Glutamatergic neuron (in vitro differentiated cells): ENCODE data around the gene SNAPC3. TPM values are rescaled to one million over a fixed set of nuclear protein-coding genes. Genes with fewer than 3 reads are reported as not detected.

Experiments
- DNase-seq: peaks from one replicate; pipeline ENCODE4 v3.0.0; 2022
- H3K27ac Mint-ChIP-seq: one replicate; pipeline ENCODE4 v1.8.0; 2020; ENCODE audit warnings: mild to moderate bottlenecking, mixed read lengths, inconsistent platforms; ENCODE audit not compliant: unreplicated experiment
- H3K27me3 Mint-ChIP-seq: one replicate; pipeline ENCODE4 v1.8.0; 2020; ENCODE audit warnings: mild to moderate bottlenecking, moderate library complexity, mixed read lengths, inconsistent platforms; ENCODE audit not compliant: unreplicated experiment
- H3K36me3 Mint-ChIP-seq: one replicate; pipeline ENCODE4 v1.8.0; 2020; ENCODE audit warnings: mild to moderate bottlenecking, mixed read lengths, inconsistent platforms; ENCODE audit not compliant: unreplicated experiment
- H3K4me1 Mint-ChIP-seq: one replicate; pipeline ENCODE4 v1.8.0; 2020; ENCODE audit warnings: mild to moderate bottlenecking, low read depth, mixed read lengths, inconsistent platforms; ENCODE audit not compliant: unreplicated experiment
- H3K4me3 Mint-ChIP-seq: one replicate; pipeline ENCODE4 v1.8.0; 2020; ENCODE audit warnings: mild to moderate bottlenecking, mixed read lengths, inconsistent platforms; ENCODE audit not compliant: unreplicated experiment
- H3K9me3 Mint-ChIP-seq: one replicate; pipeline ENCODE4 v1.8.0; 2020; ENCODE audit warnings: mild to moderate bottlenecking, moderate library complexity, mixed read lengths, inconsistent platforms; ENCODE audit not compliant: unreplicated experiment
- CTCF ChIP-seq: fragments of 200-600 bp; sonication (generic); IDR thresholded peaks from one replicate; pipeline ENCODE4 v1.5.0; 2021; ENCODE audit not compliant: partially characterized antibody, unreplicated experiment
- total RNA-seq: library from RNA; stranded (reverse); fragmentation: NEBNext Ultra II Directional; extraction: Animal tissue kit (Norgen Biotek cat#: 25700); gene quantifications from one replicate; pipeline ENCODE4 v1.2.1, GENCODE V29; 2021; ENCODE audit not compliant: unreplicated experiment

The SNAPC3 gene
- total RNA-seq, 1 donor from 2014 or later: 104 TPM

DNA sequence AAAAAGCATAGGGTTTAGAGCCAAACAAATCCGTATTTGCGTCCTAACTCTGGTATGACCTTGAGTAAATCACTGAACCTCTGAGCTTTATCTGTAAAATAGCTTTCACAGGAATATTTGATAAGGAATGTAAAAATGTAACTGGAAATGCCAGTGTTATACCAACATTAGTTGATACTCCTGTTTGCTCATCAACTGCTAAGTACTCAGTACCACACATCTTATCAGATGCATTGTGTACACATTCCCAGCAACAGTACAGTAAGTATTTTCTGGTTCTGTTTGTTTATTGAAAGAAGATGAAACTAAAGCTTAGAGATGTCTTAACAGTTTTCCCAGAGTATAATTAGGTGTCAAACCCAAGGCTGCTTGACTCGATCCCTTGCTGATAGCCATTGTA is 21.5 kb downstream of the SNAPC3 start:
- H3K27me3 Mint-ChIP-seq: no peaks in the 10 kb centered on the region
- peaks cover 26% of the 10 kb centered on the region for H3K36me3 Mint-ChIP-seq
- no peaks in the 10 kb centered on the region for H3K4me1 Mint-ChIP-seq
- H3K27ac Mint-ChIP-seq: no peak overlapping the region
- no peak for TF ChIP-seq CTCF
- H3K4me3 Mint-ChIP-seq: no peak overlapping the region
- H3K9me3 Mint-ChIP-seq: peaks cover 11% of the 10 kb centered on the region
- no peak for DNase-seq

DNA sequence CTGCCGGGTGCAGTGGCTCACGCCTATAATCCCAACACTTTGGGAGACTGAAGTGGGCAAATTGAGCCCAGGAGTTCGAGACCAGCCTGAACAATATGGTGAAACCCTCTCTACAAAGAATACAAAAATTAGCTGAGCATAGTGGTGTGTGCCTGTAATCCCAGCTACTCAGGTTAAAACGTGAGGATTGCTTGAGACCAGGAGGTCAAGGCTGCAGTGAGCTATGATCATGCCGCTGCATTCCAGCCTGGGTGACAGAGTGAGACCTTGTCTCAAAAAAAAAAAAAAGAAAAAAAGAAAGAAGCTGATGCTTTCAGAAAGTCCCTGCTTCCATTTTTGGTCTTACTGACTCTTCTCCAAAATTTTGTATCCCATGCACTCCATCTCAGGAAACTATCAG is 31.3 kb downstream of the SNAPC3 start:
- TF ChIP-seq CTCF: no peak
- Mint-ChIP-seq H3K4me3 (no peak overlapping the region), H3K9me3 (no peaks in the 10 kb centered on the region), H3K36me3 (peaks cover 7% of the 10 kb centered on the region), H3K4me1 (no peaks in the 10 kb centered on the region), H3K27me3 (peaks cover 4% of the 10 kb centered on the region), H3K27ac (no peak overlapping the region)
- no peak for DNase-seq

DNA sequence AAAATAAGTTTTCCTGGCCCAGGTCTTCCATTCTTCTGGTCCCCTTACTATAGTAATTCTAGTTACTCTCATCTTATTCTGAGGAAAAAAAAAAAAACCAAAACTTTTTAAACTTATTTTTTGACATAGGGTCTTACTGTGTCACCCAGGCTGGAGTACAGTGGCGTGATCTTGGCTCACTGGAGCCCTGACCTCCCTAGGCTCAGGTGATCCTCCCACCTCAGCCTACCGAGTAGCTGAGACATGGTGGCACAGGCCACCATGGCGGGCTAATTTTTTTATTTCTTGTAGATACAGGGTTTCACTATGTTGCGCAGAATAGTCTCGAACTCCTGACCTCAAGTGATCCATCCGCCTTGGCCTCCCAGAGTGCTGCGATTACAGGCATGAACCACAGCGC is 38.4 kb downstream of the SNAPC3 start:
- Mint-ChIP-seq H3K4me1 (no peaks in the 10 kb centered on the region), H3K27me3 (peaks cover 2% of the 10 kb centered on the region), H3K27ac (no peak overlapping the region), H3K36me3 (no peaks in the 10 kb centered on the region), H3K4me3 (no peak overlapping the region), H3K9me3 (no peaks in the 10 kb centered on the region)
- no peak for TF ChIP-seq CTCF
- no peak for DNase-seq

DNA sequence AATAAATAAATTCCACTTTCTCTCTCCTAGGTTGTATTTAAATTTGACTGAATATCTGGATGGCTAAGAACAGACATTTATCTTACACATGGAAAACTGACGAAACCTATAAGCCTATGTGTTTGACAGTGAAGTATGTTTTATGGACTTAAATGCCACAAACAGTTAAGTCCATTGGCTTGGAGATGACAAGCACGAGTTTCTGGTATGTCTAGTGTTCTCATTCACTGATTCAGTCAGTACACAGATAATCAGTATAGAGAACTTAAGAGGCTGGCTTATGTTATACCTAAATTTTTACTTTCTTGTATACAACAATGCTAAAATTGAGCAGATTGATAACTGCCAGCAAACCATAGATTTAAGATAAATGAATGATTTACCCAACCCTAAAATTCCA is 38.9 kb downstream of the SNAPC3 start:
- Mint-ChIP-seq H3K9me3 (no peaks in the 10 kb centered on the region), H3K36me3 (no peaks in the 10 kb centered on the region), H3K27ac (no peak overlapping the region)

DNA sequence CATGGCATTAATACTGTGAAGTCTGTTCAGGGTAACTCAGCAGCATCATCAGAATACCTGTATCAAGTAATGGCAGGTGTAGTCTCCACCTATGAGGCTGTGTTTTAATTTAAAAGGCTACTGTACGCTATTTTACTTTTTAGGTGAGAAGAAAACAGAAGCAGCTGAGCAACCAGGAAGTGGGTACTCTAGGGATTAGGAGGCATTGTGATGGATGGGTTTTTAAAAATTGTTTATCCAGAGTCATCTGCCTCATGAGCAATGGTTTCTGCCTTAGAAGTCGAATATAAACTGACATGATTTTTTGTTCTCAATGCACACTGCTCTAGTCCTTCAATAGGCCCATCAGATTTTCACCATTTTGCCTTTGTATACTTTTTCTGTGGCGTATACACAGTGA is 45.5 kb downstream of the SNAPC3 start:
- Mint-ChIP-seq H3K4me1 (peaks cover 5% of the 10 kb centered on the region), H3K27ac (no peak overlapping the region), H3K4me3 (no peak overlapping the region), H3K9me3 (no peaks in the 10 kb centered on the region), H3K36me3 (no peaks in the 10 kb centered on the region), H3K27me3 (peaks cover 1% of the 10 kb centered on the region)
- no peak for DNase-seq
- TF ChIP-seq CTCF: no peak

More for the DNA sequence above, 38.9 kb downstream of the SNAPC3 start:
- no peak for DNase-seq
- Mint-ChIP-seq H3K4me1 (no peaks in the 10 kb centered on the region), H3K27me3 (no peaks in the 10 kb centered on the region), H3K4me3 (no peak overlapping the region)
- TF ChIP-seq CTCF: no peak
